Measurements from ENCODE around the gene ZC3H7A. TPM values are rescaled to one million over a fixed set of nuclear protein-coding genes. Genes with fewer than 3 reads are reported as not detected.

Gene ZC3H7A
- total and polyA plus RNA-seq, 9 of the 15 experiments (the other 6 are each of a cell fraction or from before 2014, with no cell fraction given), result 19.8 to 49.1 (median 28.2) TPM

DNA sequence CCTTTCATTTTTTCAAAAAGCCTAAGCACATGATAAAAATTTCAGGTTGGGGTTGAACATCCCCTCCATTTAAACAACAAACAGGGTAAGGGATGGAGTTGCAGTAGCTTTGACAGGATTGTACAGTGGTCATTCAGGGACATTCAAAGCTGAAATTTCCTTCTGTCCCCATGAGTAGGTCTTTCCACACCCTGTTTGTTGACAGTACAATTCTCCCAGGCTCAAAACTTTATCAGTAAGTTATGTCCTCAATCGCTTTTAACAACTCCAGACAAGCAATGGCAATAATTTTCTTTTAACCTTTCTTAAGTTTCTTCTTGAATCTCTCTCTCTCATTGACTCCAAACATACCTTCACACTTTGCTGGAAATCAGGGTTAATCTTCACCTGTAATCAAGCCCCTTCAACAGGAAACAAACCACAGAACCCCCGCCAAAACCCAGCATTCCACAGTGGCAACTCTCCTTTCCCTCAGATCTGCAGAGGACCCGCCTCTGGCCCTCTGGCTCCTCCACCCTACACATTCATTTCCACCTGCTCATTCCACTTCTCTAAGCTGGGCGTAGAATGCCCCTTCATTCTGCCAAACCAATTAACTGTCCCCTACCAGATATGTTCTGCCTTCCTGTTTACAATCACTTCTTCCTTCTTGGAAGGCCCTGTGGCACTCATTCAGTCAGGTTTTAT lies 75.1 kb downstream of the ZC3H7A start (continued):
- no peak for TF ChIP-seq MGA (IDR thresholded peaks at IDR 0.05)
- TF ChIP-seq SUPT5H (IDR thresholded peaks at IDR 0.05), result no peak
